Measurements from ENCODE around the gene PSMD8.

GRCh38 chr19:38350883-38351282 is 23.5 kb upstream of the PSMD8 start:
- TF ChIP-seq CTCF (conservative IDR thresholded peaks at IDR 0.05): no peak
- no peak for TF ChIP-seq EZH2 (IDR thresholded peaks at IDR 0.05; ENCODE audit: low read depth)
